T-helper 9 cell (primary cell): ENCODE results near the gene C4orf50.

Experiments used
- DNase-seq: peaks from one replicate; pipeline ENCODE4 v3.0.0-alpha.2; 2020

Gene C4orf50

DNA sequence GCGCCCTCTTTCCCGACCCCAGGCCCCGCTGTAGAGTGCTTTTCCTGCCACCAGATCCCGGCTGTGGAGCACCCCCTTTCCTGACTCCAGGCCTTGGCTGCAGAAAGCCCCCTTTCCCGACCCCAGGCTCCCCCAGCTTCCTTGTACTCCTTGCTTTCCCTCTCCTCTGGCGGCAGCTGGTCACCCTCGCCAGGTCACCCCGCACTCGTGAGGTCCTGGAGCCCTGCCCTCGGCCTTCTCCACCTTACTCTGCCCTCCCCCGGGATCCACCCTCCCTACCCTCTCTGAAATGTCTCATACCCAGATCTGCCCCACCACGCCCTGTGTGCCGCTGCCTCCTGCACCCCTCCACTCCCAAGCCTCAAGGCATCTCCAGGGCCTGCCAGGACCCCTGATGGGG lies 25.0 kb upstream of the C4orf50 start:
- DNase-seq: no peak

- DNase-seq: no peak
Observed at GRCh38 chr4:6042293-6043063, 24.2 kb upstream of the C4orf50 start.

DNA sequence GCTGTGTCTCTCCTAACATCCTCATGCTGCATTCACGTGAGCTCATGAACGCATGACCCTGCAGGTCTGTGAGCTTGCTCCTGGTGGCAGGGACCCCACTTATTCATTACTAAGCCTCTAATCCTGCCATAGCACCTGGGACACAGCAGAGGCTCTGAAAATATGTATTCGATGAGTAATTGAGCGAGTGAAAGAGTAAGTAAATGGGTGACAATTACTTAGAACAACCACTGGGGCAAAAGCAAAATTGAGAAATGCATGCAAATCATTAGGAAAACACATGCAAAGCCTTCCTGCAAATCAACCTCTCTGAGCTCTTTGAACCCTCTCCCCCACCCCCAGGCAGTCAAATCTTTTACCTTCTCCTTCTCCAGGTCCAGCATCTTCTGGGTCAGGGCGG lies 23.6 kb upstream of the C4orf50 start:
- no peak for DNase-seq

GRCh38 chr4:6038711-6039110 lies 20.5 kb upstream of the C4orf50 start:
- DNase-seq: no peak

DNA sequence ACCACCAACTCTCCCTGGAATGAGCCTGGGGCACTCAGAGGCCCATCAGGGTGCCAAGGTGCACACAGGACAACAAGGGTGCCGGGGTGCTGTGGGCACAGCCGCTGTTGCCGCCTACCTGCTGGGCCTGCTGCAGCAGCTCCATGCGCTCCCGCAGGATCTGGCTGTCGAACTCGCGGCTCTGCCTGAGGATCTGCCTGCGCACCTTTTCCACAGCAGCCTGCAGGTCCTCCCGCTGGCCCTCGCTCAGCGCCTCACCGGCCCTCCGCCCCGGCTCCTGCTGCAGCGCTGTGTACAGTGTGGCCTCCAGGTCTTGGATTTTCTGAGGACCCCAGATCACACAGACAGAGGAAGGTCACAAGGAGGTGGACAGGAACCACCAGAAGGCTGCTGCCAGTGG lies 17.6 kb upstream of the C4orf50 start:
- no peak for DNase-seq

- no peak for DNase-seq
Observed at GRCh38 chr4:6033381-6033780, 15.2 kb upstream of the C4orf50 start.

- no peak for DNase-seq
Observed at GRCh38 chr4:6032249-6033244, 14.3 kb upstream of the C4orf50 start.

- no peak for DNase-seq
Observed at GRCh38 chr4:6031846-6032245, 13.6 kb upstream of the C4orf50 start.

GRCh38 chr4:6030679-6031078 lies 12.4 kb upstream of the C4orf50 start:
- DNase-seq: no peak

DNA sequence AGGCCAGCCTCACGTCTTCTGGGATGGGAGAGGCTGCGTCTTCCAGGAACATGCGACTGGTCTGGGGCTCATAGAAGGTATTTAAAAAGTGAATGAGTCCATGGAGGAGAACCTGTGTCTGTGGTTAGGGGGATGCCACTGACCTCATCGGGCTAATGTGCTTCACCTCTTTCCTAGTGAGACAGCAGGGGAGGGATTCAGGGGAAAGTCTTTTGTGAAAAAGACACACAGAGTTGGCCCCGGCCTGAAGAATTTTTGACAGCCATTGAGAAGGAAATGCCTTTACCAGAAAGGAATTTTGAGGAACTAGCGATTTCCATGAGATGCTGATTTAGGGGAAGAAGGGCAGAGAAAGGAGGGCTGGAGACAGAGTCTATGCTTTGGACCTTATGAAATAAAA lies 11.0 kb upstream of the C4orf50 start:
- DNase-seq: no peak

DNA sequence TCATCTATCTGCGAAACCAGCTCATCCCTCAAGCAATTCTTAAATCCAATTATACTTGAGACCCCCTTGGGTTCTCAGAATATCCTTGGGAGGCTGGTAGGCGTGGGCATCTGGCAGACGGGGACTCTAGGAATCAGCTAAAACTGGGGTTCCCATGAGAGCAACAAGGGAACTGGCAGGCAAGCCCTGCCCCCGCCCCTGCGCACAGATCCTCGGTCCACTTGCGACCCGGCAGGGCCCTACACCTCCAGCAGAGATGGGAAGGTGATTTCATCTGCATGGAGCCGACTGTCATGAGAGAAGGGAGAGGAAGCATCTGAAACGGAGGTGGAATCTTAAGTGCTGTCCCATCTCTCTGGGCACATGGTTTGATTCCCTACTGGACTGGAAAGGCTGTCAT lies 9.9 kb upstream of the C4orf50 start:
- no peak for DNase-seq

GRCh38 chr4:6027392-6027791 lies 9.2 kb upstream of the C4orf50 start:
- DNase-seq: no peak

GRCh38 chr4:6024313-6024960 lies 6.2 kb upstream of the C4orf50 start:
- DNase-seq: no peak

DNA sequence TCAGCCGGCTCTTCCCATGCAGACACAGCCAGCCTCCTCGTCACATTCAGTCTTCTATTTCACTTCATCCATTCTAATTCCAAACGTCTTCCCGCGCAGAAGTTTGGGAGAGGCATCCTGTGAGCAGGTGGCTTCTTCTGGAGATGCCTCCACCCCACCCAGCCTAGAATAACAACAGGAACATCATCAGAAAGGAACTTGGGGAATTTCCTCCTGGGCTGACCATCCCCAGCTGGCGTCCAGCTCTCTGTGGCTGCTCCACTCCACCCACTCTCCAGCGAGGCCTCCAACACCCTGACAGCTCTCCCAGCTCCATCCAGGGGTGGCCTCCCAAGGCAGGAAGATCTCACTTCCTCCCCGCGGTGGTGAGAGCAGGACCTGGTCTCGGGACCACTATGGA lies 5.5 kb upstream of the C4orf50 start:
- DNase-seq: no peak

GRCh38 chr4:6022607-6023288 lies 4.5 kb upstream of the C4orf50 start:
- no peak for DNase-seq

DNA sequence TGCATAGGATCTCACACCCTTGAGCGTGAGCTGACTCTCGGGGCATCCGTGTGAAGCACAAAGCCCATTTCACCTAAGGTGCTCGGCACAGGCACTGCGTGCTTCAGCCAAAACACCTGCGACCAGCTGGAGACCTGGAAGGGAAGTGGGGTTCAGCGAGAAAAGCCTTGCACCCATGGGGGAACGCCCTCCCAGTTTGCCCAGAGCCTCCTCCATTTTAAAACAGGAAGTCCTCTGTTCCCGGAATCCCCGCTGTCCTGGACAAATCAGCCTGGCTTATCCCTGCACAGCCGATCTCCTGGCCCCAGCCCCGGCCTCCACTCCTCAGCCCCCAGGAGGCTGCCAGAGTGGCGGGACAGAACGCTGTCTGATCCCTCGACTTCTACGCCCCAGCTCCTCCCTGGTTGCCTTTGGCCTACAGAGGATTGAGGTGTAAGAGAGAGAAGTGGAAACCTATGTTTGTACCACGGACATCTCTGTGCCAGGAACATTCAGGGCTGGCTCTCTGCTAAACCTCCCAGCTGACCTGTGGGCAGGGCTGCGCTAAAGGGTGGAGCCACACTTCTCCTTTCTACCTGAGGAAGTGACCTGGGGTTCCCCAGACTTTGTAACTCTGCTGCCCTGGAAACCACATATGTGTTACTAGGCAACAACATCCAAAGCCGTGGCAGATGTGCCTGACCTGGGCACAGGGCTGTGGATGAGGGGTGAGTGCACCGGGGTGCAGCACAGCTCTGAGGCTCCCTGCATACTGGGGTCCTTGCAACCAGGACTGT lies 3.8 kb upstream of the C4orf50 start:
- DNase-seq: no peak

GRCh38 chr4:6020613-6021012 lies 2.4 kb upstream of the C4orf50 start:
- DNase-seq: no peak

GRCh38 chr4:6019316-6020263 lies 1.4 kb upstream of the C4orf50 start:
- DNase-seq: no peak

DNA sequence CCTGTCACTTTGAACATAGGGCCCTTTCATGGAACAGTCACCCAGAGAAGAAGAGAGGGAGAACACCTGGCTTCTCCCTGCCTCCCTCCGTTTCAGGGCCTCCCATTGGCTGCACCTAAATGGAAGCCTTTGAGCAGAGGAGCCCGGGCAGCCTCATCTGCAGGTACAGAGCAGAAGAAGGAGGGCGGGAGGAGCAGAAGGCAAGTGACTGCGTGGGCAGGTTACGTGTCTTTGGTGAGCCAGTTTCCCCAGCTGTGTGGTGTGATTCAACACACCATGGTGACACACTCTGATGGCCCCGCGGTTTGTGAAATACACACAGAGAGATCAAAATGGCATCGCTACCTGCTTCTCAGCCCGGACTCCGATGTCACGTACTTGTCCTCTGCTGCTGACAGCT lies 431 bp downstream of the C4orf50 start:
- DNase-seq: no peak

DNA sequence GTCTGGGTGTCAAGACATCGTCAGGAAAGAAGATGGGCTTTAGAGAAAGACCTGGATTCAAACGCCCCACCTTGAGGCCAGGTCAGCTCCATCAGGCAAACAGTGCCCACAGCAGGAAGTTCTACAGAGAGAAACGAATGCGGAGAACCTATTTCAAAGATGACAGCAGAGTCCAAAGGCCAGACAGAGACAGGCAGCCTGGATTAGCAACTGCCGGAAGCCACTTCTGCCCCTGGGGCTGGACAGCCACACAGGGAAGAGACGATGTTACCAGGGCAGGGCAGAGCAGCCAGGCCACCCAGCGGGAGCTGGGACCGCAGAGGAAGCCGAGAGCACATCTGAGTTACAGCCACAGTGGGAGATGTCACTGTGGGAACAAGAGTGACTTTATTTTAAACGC lies 1.2 kb downstream of the C4orf50 start:
- no peak for DNase-seq

GRCh38 chr4:6013564-6013963 lies 4.7 kb downstream of the C4orf50 start:
- no peak for DNase-seq
